OCI-LY7 (cell line): Measurements from ENCODE around the gene PPIAL4G.
"Not testable (repeated sequence)": the region's sequence is repeated elsewhere in the genome, so short reads cannot be mapped to it uniquely, and the experiment has no call there.

ENCODE experiments used
- CTCF ChIP-seq: fragments of 200-600 bp; sonication (generic); conservative IDR thresholded peaks from 2 replicates; pipeline ENCODE4 v1.5.1; 2014; ENCODE audit warnings: mild to moderate bottlenecking, antibody characterized with exemption, low read length, moderate library complexity, mixed read lengths
- EZH2phosphoT487 ChIP-seq: fragments of 200-600 bp; sonication (generic); IDR thresholded peaks from 2 replicates; pipeline ENCODE4 v1.6.1; 2018; ENCODE audit warnings: low read depth, borderline replicate concordance, mild to moderate bottlenecking, mixed run types, antibody characterized with exemption, low read length, moderate library complexity, mixed read lengths

GRCh38 chr1:148493933-148494332 is 10.8 kb upstream of the PPIAL4G start:
- TF ChIP-seq CTCF, EZH2phosphoT487: not testable (repeated sequence)
